ENCODE data around the gene CHAF1A. TPM values are rescaled to one million over a fixed set of nuclear protein-coding genes. Genes with fewer than 3 reads are reported as not detected.

The CHAF1A gene
- total RNA-seq, 2 donors from 2014 or later = 25.5 to 33.4 TPM

GRCh38 chr19:4361152-4362046, 41.0 kb upstream of the CHAF1A start:
- H3K9me3 ChIP-seq (ENCODE audit: control insufficient read depth, low read length, poor library complexity, severe bottlenecking) = no peaks in the 10 kb centered on the region
- ATAC-seq (no peak), DNase-seq (no peak)
- H3K27ac Mint-ChIP-seq = no peak overlapping the region
- peaks cover 2% of the 10 kb centered on the region for H3K36me3 Mint-ChIP-seq (ENCODE audit: low read depth)
- peaks cover 2% of the 10 kb centered on the region for H3K4me1 Mint-ChIP-seq
- H3K27me3 Mint-ChIP-seq = no peaks in the 10 kb centered on the region
- H3K4me3 Mint-ChIP-seq = no peak overlapping the region

GRCh38 chr19:4362101-4362828, 40.2 kb upstream of the CHAF1A start:
- no peak overlapping the region for H3K4me3 Mint-ChIP-seq
- H3K27ac Mint-ChIP-seq = no peak overlapping the region
- H3K4me1 Mint-ChIP-seq = peaks cover 2% of the 10 kb centered on the region
- peaks cover 2% of the 10 kb centered on the region for H3K36me3 Mint-ChIP-seq (ENCODE audit: low read depth)
- DNase-seq (no peak), ATAC-seq (no peak)
- H3K9me3 ChIP-seq (ENCODE audit: control insufficient read depth, low read length, poor library complexity, severe bottlenecking) = no peaks in the 10 kb centered on the region
- no peaks in the 10 kb centered on the region for H3K27me3 Mint-ChIP-seq

GRCh38 chr19:4362831-4363545, 39.5 kb upstream of the CHAF1A start:
- H3K27ac Mint-ChIP-seq = no peak overlapping the region
- H3K4me1 Mint-ChIP-seq = peaks cover 5% of the 10 kb centered on the region
- no peaks in the 10 kb centered on the region for H3K27me3 Mint-ChIP-seq

GRCh38 chr19:4363571-4364304, 38.7 kb upstream of the CHAF1A start:
- H3K9me3 ChIP-seq (ENCODE audit: control insufficient read depth, low read length, poor library complexity, severe bottlenecking) = no peaks in the 10 kb centered on the region
- Mint-ChIP-seq H3K4me1 (peaks cover 8% of the 10 kb centered on the region), H3K27me3 (no peaks in the 10 kb centered on the region), H3K36me3 (ENCODE audit: low read depth) (peaks cover 2% of the 10 kb centered on the region), H3K4me3 (no peak overlapping the region), H3K27ac (no peak overlapping the region)
- no peak for DNase-seq
- ATAC-seq = no peak

More at GRCh38 chr19:4362831-4363545, 39.5 kb upstream of the CHAF1A start:
- DNase-seq = no peak
- H3K9me3 ChIP-seq (ENCODE audit: control insufficient read depth, low read length, poor library complexity, severe bottlenecking) = no peaks in the 10 kb centered on the region
- Mint-ChIP-seq H3K36me3 (ENCODE audit: low read depth) (peaks cover 2% of the 10 kb centered on the region), H3K4me3 (no peak overlapping the region)
- ATAC-seq = peak; percentile 27

- Mint-ChIP-seq H3K27ac (no peak overlapping the region), H3K4me1 (peaks cover 16% of the 10 kb centered on the region), H3K27me3 (no peaks in the 10 kb centered on the region), H3K4me3 (no peak overlapping the region), H3K36me3 (ENCODE audit: low read depth) (peaks cover 1% of the 10 kb centered on the region)
- DNase-seq (no peak), ATAC-seq (no peak)
- H3K9me3 ChIP-seq (ENCODE audit: control insufficient read depth, low read length, poor library complexity, severe bottlenecking) = no peaks in the 10 kb centered on the region
Observed at GRCh38 chr19:4365341-4365740, 37.1 kb upstream of the CHAF1A start.

- Mint-ChIP-seq H3K27ac (no peak overlapping the region), H3K27me3 (no peaks in the 10 kb centered on the region), H3K4me3 (no peak overlapping the region), H3K36me3 (ENCODE audit: low read depth) (no peaks in the 10 kb centered on the region), H3K4me1 (peaks cover 21% of the 10 kb centered on the region)
- H3K9me3 ChIP-seq (ENCODE audit: control insufficient read depth, low read length, poor library complexity, severe bottlenecking) = no peaks in the 10 kb centered on the region
- DNase-seq (no peak), ATAC-seq (no peak)
Observed at GRCh38 chr19:4365791-4366665, 36.4 kb upstream of the CHAF1A start.

GRCh38 chr19:4366666-4367335, 35.6 kb upstream of the CHAF1A start:
- no peak overlapping the region for H3K4me3 Mint-ChIP-seq
- no peaks in the 10 kb centered on the region for H3K36me3 Mint-ChIP-seq (ENCODE audit: low read depth)
- no peak for ATAC-seq
- H3K4me1 Mint-ChIP-seq = peaks cover 22% of the 10 kb centered on the region
- H3K27ac Mint-ChIP-seq = no peak overlapping the region
- DNase-seq = no peak
- no peaks in the 10 kb centered on the region for H3K27me3 Mint-ChIP-seq
- no peaks in the 10 kb centered on the region for H3K9me3 ChIP-seq (ENCODE audit: control insufficient read depth, low read length, poor library complexity, severe bottlenecking)

- Mint-ChIP-seq H3K4me1 (peaks cover 25% of the 10 kb centered on the region), H3K27ac (no peak overlapping the region)
Observed at GRCh38 chr19:4367336-4367723, 35.1 kb upstream of the CHAF1A start.

GRCh38 chr19:4367781-4368127, 34.7 kb upstream of the CHAF1A start:
- Mint-ChIP-seq H3K27me3 (no peaks in the 10 kb centered on the region), H3K36me3 (ENCODE audit: low read depth) (no peaks in the 10 kb centered on the region), H3K4me3 (peak overlapping the region; percentile 31), H3K4me1 (peaks cover 25% of the 10 kb centered on the region), H3K27ac (peak overlapping the region; percentile 95)
- no peak for ATAC-seq
- no peaks in the 10 kb centered on the region for H3K9me3 ChIP-seq (ENCODE audit: control insufficient read depth, low read length, poor library complexity, severe bottlenecking)
- DNase-seq = no peak

More at GRCh38 chr19:4367336-4367723, 35.1 kb upstream of the CHAF1A start:
- no peak overlapping the region for H3K4me3 Mint-ChIP-seq
- no peaks in the 10 kb centered on the region for H3K36me3 Mint-ChIP-seq (ENCODE audit: low read depth)
- DNase-seq = no peak
- no peaks in the 10 kb centered on the region for H3K27me3 Mint-ChIP-seq
- no peak for ATAC-seq
- no peaks in the 10 kb centered on the region for H3K9me3 ChIP-seq (ENCODE audit: control insufficient read depth, low read length, poor library complexity, severe bottlenecking)

- H3K36me3 Mint-ChIP-seq (ENCODE audit: low read depth) = no peaks in the 10 kb centered on the region
- no peaks in the 10 kb centered on the region for H3K27me3 Mint-ChIP-seq
- H3K9me3 ChIP-seq (ENCODE audit: control insufficient read depth, low read length, poor library complexity, severe bottlenecking) = no peaks in the 10 kb centered on the region
- no peak for ATAC-seq
- DNase-seq = no peak
- peaks cover 25% of the 10 kb centered on the region for H3K4me1 Mint-ChIP-seq
- peak overlapping the region; percentile 95 for H3K27ac Mint-ChIP-seq
- peak overlapping the region; percentile 93 for H3K4me3 Mint-ChIP-seq
Observed at GRCh38 chr19:4368128-4368820, 34.2 kb upstream of the CHAF1A start.

- no peaks in the 10 kb centered on the region for H3K36me3 Mint-ChIP-seq (ENCODE audit: low read depth)
- peaks cover 29% of the 10 kb centered on the region for H3K4me1 Mint-ChIP-seq
- H3K4me3 Mint-ChIP-seq = peak overlapping the region; percentile 93
Observed at GRCh38 chr19:4369109-4369887, 33.1 kb upstream of the CHAF1A start.

More at GRCh38 chr19:4369109-4369887, 33.1 kb upstream of the CHAF1A start:
- H3K27ac Mint-ChIP-seq = peak overlapping the region; percentile 95
- H3K27me3 Mint-ChIP-seq = no peaks in the 10 kb centered on the region
- DNase-seq (peak; percentile 43 to 58 (median 53)), ATAC-seq (peak; percentile 72)
- H3K9me3 ChIP-seq (ENCODE audit: control insufficient read depth, low read length, poor library complexity, severe bottlenecking) = no peaks in the 10 kb centered on the region

All from T-helper 17 cell (primary cell).